ENCODE results near the gene ETV6. TPM values are rescaled to one million over a fixed set of nuclear protein-coding genes. Genes with fewer than 3 reads are reported as not detected.

ETV6 gene
- total RNA-seq: 10 to 100 TPM; 17.5 to 17.9 TPM

GRCh38 chr12:11649413-11650285, at the start of gene ETV6:
Gene ETV6, plus strand, starts transcription at chr12:11649674. Its CDS starts 454 bp downstream, at chr12:11650128.
- DNase-seq (peak; percentile 76 to 90 (median 82)), ATAC-seq (peak; percentile 85)
- Histone ChIP-seq H3K9me3 (no peaks in the 10 kb centered on the region), H3K27me3 (no peaks in the 10 kb centered on the region), H3K27ac (peak within 1 kb of the TSS; percentile 95 to 98 (median 98)), H3K4me1 (peaks cover 31% of the 10 kb centered on the region), H3K36me3 (replicated peaks in 1 of 2; ENCODE audit: insufficient read depth in 1 of 2, low read depth in 2 of 2) (no peaks in the 10 kb centered on the region), H3K4me3 (peak within 1 kb of the TSS; percentile 50 to 69)
- 0 to 1% methylated on average over 35 to 81 of the region's 86 CpGs for WGBS, 2 donors
- intact Hi-C loops (cut with DNase I): no loop called here
- TF ChIP-seq, protein P1, sequence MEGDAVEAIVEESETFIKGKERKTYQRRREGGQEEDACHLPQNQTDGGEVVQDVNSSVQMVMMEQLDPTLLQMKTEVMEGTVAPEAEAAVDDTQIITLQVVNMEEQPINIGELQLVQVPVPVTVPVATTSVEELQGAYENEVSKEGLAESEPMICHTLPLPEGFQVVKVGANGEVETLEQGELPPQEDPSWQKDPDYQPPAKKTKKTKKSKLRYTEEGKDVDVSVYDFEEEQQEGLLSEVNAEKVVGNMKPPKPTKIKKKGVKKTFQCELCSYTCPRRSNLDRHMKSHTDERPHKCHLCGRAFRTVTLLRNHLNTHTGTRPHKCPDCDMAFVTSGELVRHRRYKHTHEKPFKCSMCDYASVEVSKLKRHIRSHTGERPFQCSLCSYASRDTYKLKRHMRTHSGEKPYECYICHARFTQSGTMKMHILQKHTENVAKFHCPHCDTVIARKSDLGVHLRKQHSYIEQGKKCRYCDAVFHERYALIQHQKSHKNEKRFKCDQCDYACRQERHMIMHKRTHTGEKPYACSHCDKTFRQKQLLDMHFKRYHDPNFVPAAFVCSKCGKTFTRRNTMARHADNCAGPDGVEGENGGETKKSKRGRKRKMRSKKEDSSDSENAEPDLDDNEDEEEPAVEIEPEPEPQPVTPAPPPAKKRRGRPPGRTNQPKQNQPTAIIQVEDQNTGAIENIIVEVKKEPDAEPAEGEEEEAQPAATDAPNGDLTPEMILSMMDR (IDR thresholded peaks at IDR 0.05): peak in 1 of 7 experiments; percentile 1
- TF ChIP-seq POLR2A (IDR thresholded peaks at IDR 0.05): peak in 2 of 3 donors; percentile 47 to 55

- no peaks in the 10 kb centered on the region for H3K9me3 ChIP-seq
- 70 to 72% methylated on average over 3 of the region's 3 CpGs for WGBS, 2 donors
- TF ChIP-seq POLR2A (IDR thresholded peaks at IDR 0.05): no peak
- TF ChIP-seq, protein P1 (IDR thresholded peaks at IDR 0.05): no peak
- no peaks in the 10 kb centered on the region for H3K27me3 ChIP-seq
- H3K36me3 ChIP-seq (replicated peaks in 1 of 2; ENCODE audit: insufficient read depth in 1 of 2, low read depth in 2 of 2): no peaks in the 10 kb centered on the region
- DNase-seq: no peak
- no peak for ATAC-seq
- intact Hi-C loops (cut with DNase I): no loop called here
- H3K4me1 ChIP-seq: no peaks in the 10 kb centered on the region
- no peak overlapping the region for H3K4me3 ChIP-seq
- no peak overlapping the region for H3K27ac ChIP-seq
Observed at GRCh38 chr12:11600199-11600598, 49.3 kb upstream of the ETV6 start.

GRCh38 chr12:11601647-11602046, 47.8 kb upstream of the ETV6 start:
- Histone ChIP-seq H3K27ac (no peak overlapping the region), H3K4me3 (no peak overlapping the region), H3K9me3 (no peaks in the 10 kb centered on the region), H3K4me1 (peaks cover 3% of the 10 kb centered on the region), H3K27me3 (no peaks in the 10 kb centered on the region), H3K36me3 (replicated peaks in 1 of 2; ENCODE audit: insufficient read depth in 1 of 2, low read depth in 2 of 2) (no peaks in the 10 kb centered on the region)
- ATAC-seq (no peak), DNase-seq (no peak)
- WGBS, 2 donors: 86 to 95% methylated on average over 1 of the region's 1 CpG
- intact Hi-C loops (cut with DNase I): no loop called here
- TF ChIP-seq, protein P1 (IDR thresholded peaks at IDR 0.05): no peak

- Histone ChIP-seq H3K36me3 (replicated peaks in 1 of 2; ENCODE audit: insufficient read depth in 1 of 2, low read depth in 2 of 2) (no peaks in the 10 kb centered on the region), H3K27me3 (no peaks in the 10 kb centered on the region), H3K9me3 (no peaks in the 10 kb centered on the region), H3K27ac (peak overlapping the region in 2 of 4 donors; percentile 16), H3K4me3 (no peak overlapping the region), H3K4me1 (peaks cover 15% of the 10 kb centered on the region)
- ATAC-seq: peak; percentile 74
- intact Hi-C loops (cut with DNase I): no loop called here
- no peak for TF ChIP-seq POLR2A (IDR thresholded peaks at IDR 0.05)
- TF ChIP-seq, protein P1 (IDR thresholded peaks at IDR 0.05): no peak
- whole genome bisulfite sequencing, 2 donors: 22 to 29% methylated on average over 10 of the region's 10 CpGs
- peak; percentile 29 to 51 (median 46) for DNase-seq
Observed at GRCh38 chr12:11607313-11608081, 42.0 kb upstream of the ETV6 start.
